CD4-positive, CD25-positive, alpha-beta regulatory T cell (primary cell): ENCODE data around the gene LRP1. TPM values are rescaled to one million over a fixed set of nuclear protein-coding genes. Genes with fewer than 3 reads are reported as not detected.

ENCODE experiments used
- ATAC-seq, 2 donors: fragments of 150-1000 bp; cut with Tn5 transposase; one replicate each; pipeline ENCODE4 v1.10.0; 2021; ENCODE audit warnings: low read depth in 2 of 2, moderate number of reproducible peaks in 2 of 2, moderate library complexity in 1 of 2
- DNase-seq, 3 donors: peaks; one replicate each; pipeline versions ENCODE4 v3.0.0 to v3.0.0-alpha.2; 2012 to 2022; ENCODE audit warnings: mixed read lengths in 1 of 3
- H3K27ac ChIP-seq: one replicate; pipeline ENCODE4 v1.7.0; 2013; ENCODE audit warnings: mild to moderate bottlenecking, low read length; ENCODE audit not compliant: insufficient read depth, poor library complexity, severe bottlenecking
- H3K27me3 ChIP-seq: one replicate; pipeline ENCODE4 v1.7.0; 2013; ENCODE audit warnings: low read length; ENCODE audit not compliant: control insufficient read depth, insufficient read depth
- H3K36me3 ChIP-seq: one replicate; pipeline ENCODE4 v1.7.0; 2013; ENCODE audit warnings: mild to moderate bottlenecking, low read length, moderate library complexity; ENCODE audit not compliant: control insufficient read depth, insufficient read depth
- H3K4me1 ChIP-seq: 2 replicates; pipeline ENCODE4 v1.7.0; 2013; ENCODE audit warnings: mild to moderate bottlenecking, low read length; ENCODE audit not compliant: insufficient read depth, control insufficient read depth, poor library complexity, severe bottlenecking
- H3K4me3 ChIP-seq: one replicate; pipeline ENCODE4 v1.7.0; 2013; ENCODE audit warnings: low read depth, mild to moderate bottlenecking, low read length, moderate library complexity
- H3K9me3 ChIP-seq, 2 experiments: 1 replicate in 1 of 2; 2 replicates in 1 of 2; pipeline ENCODE4 v1.7.0; 2013; ENCODE audit warnings: low read length in 2 of 2, mild to moderate bottlenecking in 1 of 2, moderate library complexity in 1 of 2; ENCODE audit not compliant: control insufficient read depth in 2 of 2
- H3K27ac Mint-ChIP-seq, 3 donors: one replicate each; pipeline ENCODE4 v1.8.0; 2020 to 2022; ENCODE audit warnings: mild to moderate bottlenecking in 3 of 3, mixed read lengths in 3 of 3, moderate library complexity in 2 of 3
- H3K27me3 Mint-ChIP-seq: one replicate; pipeline ENCODE4 v1.8.0; 2022; ENCODE audit warnings: mild to moderate bottlenecking, mixed read lengths
- H3K36me3 Mint-ChIP-seq: one replicate; pipeline ENCODE4 v1.8.0; 2020; ENCODE audit warnings: mixed read lengths
- H3K4me1 Mint-ChIP-seq, 4 donors: one replicate each; pipeline ENCODE4 v1.8.0; 2020 to 2022; ENCODE audit warnings: mixed read lengths in 4 of 4, mild to moderate bottlenecking in 1 of 4
- H3K4me3 Mint-ChIP-seq, 4 donors: one replicate each; pipeline ENCODE4 v1.8.0; 2020 to 2022; ENCODE audit warnings: mild to moderate bottlenecking in 4 of 4, mixed read lengths in 4 of 4, moderate library complexity in 3 of 4
- H3K9me3 Mint-ChIP-seq, 7 donors: one replicate each; pipeline ENCODE4 v1.8.0; 2020 to 2022; ENCODE audit warnings: mixed read lengths in 7 of 7, mild to moderate bottlenecking in 3 of 7, moderate library complexity in 2 of 7
- polyA plus RNA-seq, 4 donors: library from polyadenylated mRNA; unstranded; fragments of 300-500 nt; fragmentation: Illumina TruSeq; gene quantifications; one replicate each; pipeline ENCODE4 v1.2.3, GENCODE V29; 2021
- total RNA-seq: library from RNA; stranded (reverse); gene quantifications from one replicate; pipeline ENCODE4 v1.2.3, GENCODE V29; 2022

The LRP1 gene
- total and polyA plus RNA-seq, 5 donors from 2014 or later, result 0.13 to 3.9 (median 0.21) TPM; not detected in 1

- H3K4me3 ChIP-seq, result no peak overlapping the region
- no peaks in the 10 kb centered on the region for H3K36me3 Mint-ChIP-seq
- ATAC-seq (no peak), DNase-seq (no peak)
- no peaks in the 10 kb centered on the region for H3K9me3 Mint-ChIP-seq
- peaks cover 0 to 2% (median 0%) of the 10 kb centered on the region in 4 donors for H3K4me1 Mint-ChIP-seq
- H3K36me3 ChIP-seq, result no peaks in the 10 kb centered on the region
- H3K4me3 Mint-ChIP-seq, result no peak overlapping the region
- no peaks in the 10 kb centered on the region for H3K4me1 ChIP-seq
- H3K9me3 ChIP-seq, result no peaks in the 10 kb centered on the region
- H3K27ac ChIP-seq, result no peak overlapping the region
- H3K27ac Mint-ChIP-seq, result no peak overlapping the region
- H3K27me3 Mint-ChIP-seq, result no peaks in the 10 kb centered on the region
- no peaks in the 10 kb centered on the region for H3K27me3 ChIP-seq
Observed at GRCh38 chr12:57145460-57146059, 17.3 kb downstream of the LRP1 start.

- H3K27ac ChIP-seq, result no peak overlapping the region
- H3K27ac Mint-ChIP-seq, result no peak overlapping the region
- H3K4me1 Mint-ChIP-seq, result peaks cover 0 to 2% (median 0%) of the 10 kb centered on the region in 4 donors
- H3K27me3 Mint-ChIP-seq, result no peaks in the 10 kb centered on the region
- no peaks in the 10 kb centered on the region for H3K9me3 Mint-ChIP-seq
- H3K36me3 ChIP-seq, result no peaks in the 10 kb centered on the region
- ATAC-seq (no peak), DNase-seq (no peak)
- no peak overlapping the region for H3K4me3 Mint-ChIP-seq
- no peaks in the 10 kb centered on the region for H3K36me3 Mint-ChIP-seq
- H3K9me3 ChIP-seq, result no peaks in the 10 kb centered on the region
- no peaks in the 10 kb centered on the region for H3K27me3 ChIP-seq
- no peak overlapping the region for H3K4me3 ChIP-seq
- H3K4me1 ChIP-seq, result no peaks in the 10 kb centered on the region
Observed at GRCh38 chr12:57146092-57146491, 17.8 kb downstream of the LRP1 start.

GRCh38 chr12:57146961-57147944 is 19.0 kb downstream of the LRP1 start, which contains the start of gene LRP1-AS:
LRP1-AS (minus strand) TSS chr12:57147619.
- DNase-seq (no peak), ATAC-seq (no peak)
- peaks cover 0 to 2% (median 0%) of the 10 kb centered on the region in 4 donors for H3K4me1 Mint-ChIP-seq
- Histone ChIP-seq H3K9me3 (no peaks in the 10 kb centered on the region), H3K4me3 (no peak within 1 kb of the TSS), H3K4me1 (no peaks in the 10 kb centered on the region), H3K27me3 (no peaks in the 10 kb centered on the region), H3K27ac (no peak within 1 kb of the TSS), H3K36me3 (no peaks in the 10 kb centered on the region)
- H3K36me3 Mint-ChIP-seq, result no peaks in the 10 kb centered on the region
- no peaks in the 10 kb centered on the region for H3K9me3 Mint-ChIP-seq
- H3K27me3 Mint-ChIP-seq, result peaks cover 4% of the 10 kb centered on the region
- no peak within 1 kb of the TSS for H3K4me3 Mint-ChIP-seq
- peak within 1 kb of the TSS in 1 of 3 donors; percentile 51 for H3K27ac Mint-ChIP-seq

- peaks cover 9% of the 10 kb centered on the region for H3K27me3 Mint-ChIP-seq
- H3K36me3 ChIP-seq, result no peaks in the 10 kb centered on the region
- H3K36me3 Mint-ChIP-seq, result no peaks in the 10 kb centered on the region
- no peak overlapping the region for H3K27ac Mint-ChIP-seq
- no peaks in the 10 kb centered on the region for H3K9me3 Mint-ChIP-seq
- H3K4me3 ChIP-seq, result no peak overlapping the region
- DNase-seq (no peak), ATAC-seq (no peak)
- H3K4me3 Mint-ChIP-seq, result no peak overlapping the region
- no peak overlapping the region for H3K27ac ChIP-seq
- no peaks in the 10 kb centered on the region for H3K4me1 ChIP-seq
- no peaks in the 10 kb centered on the region for H3K27me3 ChIP-seq
- H3K4me1 Mint-ChIP-seq, result no peaks in the 10 kb centered on the region
- H3K9me3 ChIP-seq, result no peaks in the 10 kb centered on the region
Observed at GRCh38 chr12:57148469-57149244, 20.4 kb downstream of the LRP1 start.

- ATAC-seq (no peak), DNase-seq (no peak)
- H3K27ac ChIP-seq, result no peak overlapping the region
- peaks cover 9% of the 10 kb centered on the region for H3K27me3 Mint-ChIP-seq
- H3K9me3 Mint-ChIP-seq, result no peaks in the 10 kb centered on the region
- H3K4me1 ChIP-seq, result no peaks in the 10 kb centered on the region
- no peaks in the 10 kb centered on the region for H3K36me3 ChIP-seq
- H3K9me3 ChIP-seq, result no peaks in the 10 kb centered on the region
- no peak overlapping the region for H3K27ac Mint-ChIP-seq
- no peaks in the 10 kb centered on the region for H3K4me1 Mint-ChIP-seq
- H3K4me3 ChIP-seq, result no peak overlapping the region
- H3K4me3 Mint-ChIP-seq, result no peak overlapping the region
- no peaks in the 10 kb centered on the region for H3K27me3 ChIP-seq
- H3K36me3 Mint-ChIP-seq, result no peaks in the 10 kb centered on the region
Observed at GRCh38 chr12:57149245-57149900, 21.1 kb downstream of the LRP1 start.

- Histone ChIP-seq H3K36me3 (no peaks in the 10 kb centered on the region), H3K4me3 (no peak overlapping the region), H3K27ac (no peak overlapping the region), H3K4me1 (no peaks in the 10 kb centered on the region), H3K27me3 (no peaks in the 10 kb centered on the region), H3K9me3 (no peaks in the 10 kb centered on the region)
- ATAC-seq, result no peak
- Mint-ChIP-seq H3K27ac (no peak overlapping the region), H3K4me1 (no peaks in the 10 kb centered on the region), H3K27me3 (peaks cover 9% of the 10 kb centered on the region), H3K4me3 (no peak overlapping the region), H3K9me3 (no peaks in the 10 kb centered on the region), H3K36me3 (no peaks in the 10 kb centered on the region)
- DNase-seq, result no peak
Observed at GRCh38 chr12:57150400-57151000, 22.2 kb downstream of the LRP1 start.
